Measurements from ENCODE around the gene CES1. TPM values are rescaled to one million over a fixed set of nuclear protein-coding genes. Genes with fewer than 3 reads are reported as not detected.

The CES1 gene
- polyA plus RNA-seq, 1 experiment = 1.4 TPM

GRCh38 chr16:55825115-55825728 is 7.7 kb downstream of the CES1 start:
- CTCF ChIA-PET = no interaction called here

GRCh38 chr16:55824473-55825000 is 8.4 kb downstream of the CES1 start:
- CTCF ChIA-PET = no interaction called here
- Histone ChIP-seq H3K9me3 (ENCODE audit: control insufficient read depth, insufficient read depth, low read length) (no peaks in the 10 kb centered on the region), H3K27ac (ENCODE audit: low read depth, low read length) (no peak overlapping the region), H3K27me3 (ENCODE audit: control insufficient read depth, insufficient read depth, low read length) (no peaks in the 10 kb centered on the region), H3K4me3 (ENCODE audit: low read depth, low read length) (no peak overlapping the region)
- DNase-seq (ENCODE audit: low read depth, low spot score) = no peak
- POLR2A ChIA-PET = no interaction called here
- no peak for TF ChIP-seq CTCF (IDR thresholded peaks at IDR 0.05; ENCODE audit: low read depth, low read length)

More at GRCh38 chr16:55825115-55825728, 7.7 kb downstream of the CES1 start:
- Histone ChIP-seq H3K27me3 (ENCODE audit: control insufficient read depth, insufficient read depth, low read length) (no peaks in the 10 kb centered on the region), H3K27ac (ENCODE audit: low read depth, low read length) (no peak overlapping the region), H3K4me3 (ENCODE audit: low read depth, low read length) (no peak overlapping the region), H3K9me3 (ENCODE audit: control insufficient read depth, insufficient read depth, low read length) (no peaks in the 10 kb centered on the region)
- POLR2A ChIA-PET = no interaction called here
- TF ChIP-seq CTCF (IDR thresholded peaks at IDR 0.05; ENCODE audit: low read depth, low read length) = no peak
- DNase-seq (ENCODE audit: low read depth, low spot score) = no peak

GRCh38 chr16:55822280-55822810 is 10.6 kb downstream of the CES1 start:
- Histone ChIP-seq H3K27ac (ENCODE audit: low read depth, low read length) (no peak overlapping the region), H3K27me3 (ENCODE audit: control insufficient read depth, insufficient read depth, low read length) (no peaks in the 10 kb centered on the region), H3K9me3 (ENCODE audit: control insufficient read depth, insufficient read depth, low read length) (no peaks in the 10 kb centered on the region), H3K4me3 (ENCODE audit: low read depth, low read length) (no peak overlapping the region)
- no peak for DNase-seq (ENCODE audit: low read depth, low spot score)
- ChIA-PET POLR2A (no interaction called here), CTCF (no interaction called here)
- TF ChIP-seq CTCF (IDR thresholded peaks at IDR 0.05; ENCODE audit: low read depth, low read length) = no peak

- CTCF ChIA-PET = no interaction called here
- TF ChIP-seq CTCF (IDR thresholded peaks at IDR 0.05; ENCODE audit: low read depth, low read length) = no peak
These were observed 11.7 kb downstream of the CES1 start for GRCh38 chr16:55821210-55821609.

GRCh38 chr16:55820615-55821014 is 12.3 kb downstream of the CES1 start:
- CTCF ChIA-PET = no interaction called here
- Histone ChIP-seq H3K9me3 (ENCODE audit: control insufficient read depth, insufficient read depth, low read length) (no peaks in the 10 kb centered on the region), H3K27ac (ENCODE audit: low read depth, low read length) (no peak overlapping the region), H3K4me3 (ENCODE audit: low read depth, low read length) (no peak overlapping the region), H3K27me3 (ENCODE audit: control insufficient read depth, insufficient read depth, low read length) (no peaks in the 10 kb centered on the region)
- POLR2A ChIA-PET = no interaction called here
- DNase-seq (ENCODE audit: low read depth, low spot score) = no peak
- TF ChIP-seq CTCF (IDR thresholded peaks at IDR 0.05; ENCODE audit: low read depth, low read length) = no peak

More at GRCh38 chr16:55821210-55821609, 11.7 kb downstream of the CES1 start:
- H3K27me3 ChIP-seq (ENCODE audit: control insufficient read depth, insufficient read depth, low read length) = no peaks in the 10 kb centered on the region
- no peaks in the 10 kb centered on the region for H3K9me3 ChIP-seq (ENCODE audit: control insufficient read depth, insufficient read depth, low read length)
- no peak overlapping the region for H3K27ac ChIP-seq (ENCODE audit: low read depth, low read length)
- no peak for DNase-seq (ENCODE audit: low read depth, low spot score)
- POLR2A ChIA-PET = no interaction called here
- H3K4me3 ChIP-seq (ENCODE audit: low read depth, low read length) = no peak overlapping the region
